Activated CD8-positive, alpha-beta T cell treated with anti-CD3 and anti-CD28 coated beads for 36 hours (primary cell): ENCODE measurements around the gene CEACAM8. TPM values are rescaled to one million over a fixed set of nuclear protein-coding genes. Genes with fewer than 3 reads are reported as not detected.

Experiments used
- ATAC-seq: fragments of 200-7000 bp; cut with Tn5 transposase; one replicate; pipeline ENCODE4 v1.10.0; 2021; ENCODE audit warnings: mild to moderate bottlenecking, moderate library complexity
- CTCF ChIA-PET: fragments of 350-600 bp; sonication (Branson Sonifier 250); formaldehyde crosslinking; loops from one replicate; lab custom pipeline; 2021; ENCODE audit warnings: antibody characterized with exemption; lab: Charles Lee
- POLR2A ChIA-PET: fragments of 350-600 bp; sonication (Branson Sonifier 250); formaldehyde crosslinking; loops from one replicate; lab custom pipeline; 2021; ENCODE audit warnings: antibody characterized with exemption; lab: Charles Lee
- DNase-seq: peaks from one replicate; pipeline ENCODE4 v3.0.0-alpha.2; 2020
- H3K27ac Mint-ChIP-seq: one replicate; pipeline ENCODE4 v1.8.0; 2021; ENCODE audit warnings: mild to moderate bottlenecking, mixed read lengths
- H3K27me3 Mint-ChIP-seq: one replicate; pipeline ENCODE4 v1.8.0; 2021; ENCODE audit warnings: mixed read lengths
- H3K36me3 Mint-ChIP-seq: one replicate; pipeline ENCODE4 v1.8.0; 2021; ENCODE audit warnings: low read depth, mixed read lengths
- H3K4me1 Mint-ChIP-seq: one replicate; pipeline ENCODE4 v1.8.0; 2021; ENCODE audit warnings: low read depth, mixed read lengths
- H3K4me3 Mint-ChIP-seq: one replicate; pipeline ENCODE4 v1.8.0; 2021; ENCODE audit warnings: mild to moderate bottlenecking, moderate library complexity, mixed read lengths
- H3K9me3 Mint-ChIP-seq: one replicate; pipeline ENCODE4 v1.8.0; 2021; ENCODE audit warnings: mixed read lengths
- intact Hi-C: fragments of 100-400 bp; cut with micrococcal nuclease; formaldehyde crosslinking; loops from one replicate; pipeline ENCODE4 v1.10.0; 2022
- total RNA-seq, 2 experiments: library from RNA; stranded (reverse); gene quantifications; one replicate each; pipeline ENCODE4 v1.2.3, GENCODE V29; 2021
- TF ChIP-seq, protein P1 (sequence below): fragments of 200-600 bp; IDR thresholded peaks from one replicate; pipeline ENCODE4 v1.8.0; 2022; ENCODE audit warnings: antibody characterized with exemption, mild to moderate bottlenecking

The CEACAM8 gene
- total RNA-seq, 2 experiments from 2014 or later, result not detected

DNA sequence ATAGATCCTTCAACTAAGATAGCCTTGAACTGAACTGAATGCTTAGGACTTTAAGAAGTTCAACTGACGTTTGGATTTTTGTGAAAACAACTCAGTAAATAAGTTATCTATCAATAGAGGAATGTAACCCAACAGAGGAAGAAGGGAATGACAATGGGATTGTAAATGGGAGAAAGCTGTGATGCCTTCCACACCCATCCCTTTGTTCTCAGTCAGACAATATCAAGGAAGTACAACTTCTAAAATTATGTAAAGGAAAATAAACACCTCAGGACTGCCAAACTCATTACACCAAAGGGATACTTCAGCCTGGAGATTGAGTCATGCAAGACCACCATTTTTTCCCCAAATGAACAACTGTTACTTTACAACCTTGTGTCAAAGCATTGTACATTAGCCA is 21.1 kb downstream of the CEACAM8 start:
- Mint-ChIP-seq H3K36me3 (no peaks in the 10 kb centered on the region), H3K4me1 (no peaks in the 10 kb centered on the region), H3K4me3 (no peak overlapping the region), H3K9me3 (no peaks in the 10 kb centered on the region), H3K27ac (no peak overlapping the region), H3K27me3 (peaks cover 15% of the 10 kb centered on the region)
- DNase-seq, result no peak
- intact Hi-C loops, result no loop called here
- POLR2A ChIA-PET, result no interaction called here
- TF ChIP-seq, protein P1, sequence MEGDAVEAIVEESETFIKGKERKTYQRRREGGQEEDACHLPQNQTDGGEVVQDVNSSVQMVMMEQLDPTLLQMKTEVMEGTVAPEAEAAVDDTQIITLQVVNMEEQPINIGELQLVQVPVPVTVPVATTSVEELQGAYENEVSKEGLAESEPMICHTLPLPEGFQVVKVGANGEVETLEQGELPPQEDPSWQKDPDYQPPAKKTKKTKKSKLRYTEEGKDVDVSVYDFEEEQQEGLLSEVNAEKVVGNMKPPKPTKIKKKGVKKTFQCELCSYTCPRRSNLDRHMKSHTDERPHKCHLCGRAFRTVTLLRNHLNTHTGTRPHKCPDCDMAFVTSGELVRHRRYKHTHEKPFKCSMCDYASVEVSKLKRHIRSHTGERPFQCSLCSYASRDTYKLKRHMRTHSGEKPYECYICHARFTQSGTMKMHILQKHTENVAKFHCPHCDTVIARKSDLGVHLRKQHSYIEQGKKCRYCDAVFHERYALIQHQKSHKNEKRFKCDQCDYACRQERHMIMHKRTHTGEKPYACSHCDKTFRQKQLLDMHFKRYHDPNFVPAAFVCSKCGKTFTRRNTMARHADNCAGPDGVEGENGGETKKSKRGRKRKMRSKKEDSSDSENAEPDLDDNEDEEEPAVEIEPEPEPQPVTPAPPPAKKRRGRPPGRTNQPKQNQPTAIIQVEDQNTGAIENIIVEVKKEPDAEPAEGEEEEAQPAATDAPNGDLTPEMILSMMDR, result no peak
- no peak for ATAC-seq
- CTCF ChIA-PET, result interaction anchor here (1.4 kb wide), 1 partner anchor 9 kb away, joined by 4 read pairs; no protein-coding TSS in a partner anchor

DNA sequence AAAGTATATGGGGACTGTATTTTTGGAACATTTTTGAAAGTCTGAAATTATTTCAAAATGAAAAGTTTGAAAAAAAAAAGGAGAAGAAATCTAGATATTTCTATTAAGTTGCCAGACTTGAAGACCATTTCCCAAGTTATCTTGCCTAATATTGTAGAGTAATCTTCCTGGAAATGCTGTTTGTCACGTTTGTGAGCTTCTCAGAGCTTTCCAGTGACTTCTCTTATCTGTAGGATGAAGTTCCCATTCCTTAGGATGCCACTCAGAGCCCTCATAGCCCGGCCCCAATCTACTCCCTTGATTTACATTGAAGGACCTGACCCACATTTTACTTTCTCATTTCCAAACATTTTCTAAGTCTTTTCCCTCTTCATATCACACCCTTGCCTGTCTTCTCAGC is 23.6 kb downstream of the CEACAM8 start:
- no peak for DNase-seq
- TF ChIP-seq, protein P1, result no peak
- H3K4me3 Mint-ChIP-seq, result no peak overlapping the region
- no peaks in the 10 kb centered on the region for H3K36me3 Mint-ChIP-seq
- ChIA-PET POLR2A (no interaction called here), CTCF (no interaction called here)
- H3K4me1 Mint-ChIP-seq, result peaks cover 3% of the 10 kb centered on the region
- intact Hi-C loops, result no loop called here
- no peaks in the 10 kb centered on the region for H3K9me3 Mint-ChIP-seq
- no peak overlapping the region for H3K27ac Mint-ChIP-seq
- H3K27me3 Mint-ChIP-seq, result peaks cover 21% of the 10 kb centered on the region
- ATAC-seq, result no peak

DNA sequence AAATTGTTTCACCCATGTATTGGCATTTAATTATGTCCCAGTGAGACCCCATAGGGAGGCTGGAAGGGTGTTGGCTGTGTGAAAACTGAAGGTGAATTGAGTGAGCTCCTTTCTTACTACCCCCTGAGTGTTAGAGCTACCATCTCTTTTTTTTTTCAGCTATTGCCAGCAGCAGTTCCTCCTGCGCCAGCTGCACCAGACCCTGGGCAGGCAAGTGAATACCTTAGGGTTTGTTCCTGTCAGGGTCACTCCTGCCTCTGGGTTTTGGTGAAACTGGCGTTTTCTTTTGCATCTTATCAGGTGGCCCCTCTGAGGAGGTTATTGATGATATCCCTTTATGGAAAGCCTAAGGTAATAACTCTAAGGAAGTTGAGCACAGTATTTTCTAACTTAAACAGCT is 25.5 kb downstream of the CEACAM8 start:
- POLR2A ChIA-PET, result no interaction called here
- peaks cover 19% of the 10 kb centered on the region for H3K27me3 Mint-ChIP-seq
- no peaks in the 10 kb centered on the region for H3K9me3 Mint-ChIP-seq
- H3K27ac Mint-ChIP-seq, result no peak overlapping the region
- CTCF ChIA-PET, result no interaction called here
- no peaks in the 10 kb centered on the region for H3K36me3 Mint-ChIP-seq
- TF ChIP-seq, protein P1, result no peak
- ATAC-seq (no peak), DNase-seq (no peak)
- intact Hi-C loops, result no loop called here
- H3K4me1 Mint-ChIP-seq, result peaks cover 3% of the 10 kb centered on the region
- H3K4me3 Mint-ChIP-seq, result no peak overlapping the region

DNA sequence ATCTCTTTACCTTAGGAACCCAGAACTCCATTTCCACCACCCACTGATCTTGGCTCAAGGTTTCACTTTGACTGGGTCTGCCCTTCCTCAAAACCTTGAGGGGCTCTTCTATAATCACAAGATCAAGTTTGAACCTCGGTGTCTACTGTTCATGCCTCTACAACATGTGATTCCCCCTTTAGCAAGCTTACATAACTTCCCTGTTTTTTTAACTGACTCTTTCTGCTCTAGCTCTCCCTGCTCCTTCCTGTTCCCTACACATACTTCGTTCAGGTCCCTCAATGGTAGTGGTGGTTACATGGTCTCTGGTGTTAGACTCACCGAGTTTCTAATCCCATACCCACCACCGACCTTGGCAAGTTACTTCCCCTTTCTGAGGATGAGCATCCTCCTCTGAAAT is 26.7 kb downstream of the CEACAM8 start:
- Mint-ChIP-seq H3K9me3 (no peaks in the 10 kb centered on the region), H3K27ac (no peak overlapping the region), H3K27me3 (peaks cover 15% of the 10 kb centered on the region), H3K36me3 (no peaks in the 10 kb centered on the region), H3K4me1 (peaks cover 3% of the 10 kb centered on the region), H3K4me3 (no peak overlapping the region)
- intact Hi-C loops, result no loop called here
- no peak for ATAC-seq
- ChIA-PET CTCF (interaction anchor here (1.6 to 3.0 kb wide), 3 partner anchors 29 to 127 kb away, joined by 4 to 18 read pairs (median 4); no protein-coding TSS in a partner anchor), POLR2A (no interaction called here)
- TF ChIP-seq, protein P1, result no peak
- DNase-seq, result no peak

DNA sequence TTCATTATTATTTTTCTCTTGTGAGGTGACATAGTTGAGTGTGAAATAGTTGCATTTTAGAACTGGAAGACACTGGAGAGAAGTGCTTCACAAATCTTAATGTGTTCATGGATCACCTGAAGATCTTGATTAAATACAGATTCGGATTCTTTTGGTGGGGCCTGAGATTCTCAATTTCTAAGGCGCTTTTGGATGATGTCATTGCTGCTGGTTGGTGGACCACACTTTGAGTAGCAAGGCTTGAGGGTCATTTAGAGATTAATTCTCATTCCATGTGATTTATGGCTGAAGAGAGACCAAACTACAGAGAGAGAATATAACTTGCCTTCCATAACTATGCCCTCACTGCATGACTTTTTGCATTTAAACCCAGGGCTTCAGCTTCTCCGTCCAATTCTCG is 27.2 kb downstream of the CEACAM8 start:
- Mint-ChIP-seq H3K27ac (no peak overlapping the region), H3K36me3 (no peaks in the 10 kb centered on the region), H3K4me1 (peaks cover 3% of the 10 kb centered on the region), H3K27me3 (peaks cover 13% of the 10 kb centered on the region), H3K4me3 (no peak overlapping the region), H3K9me3 (no peaks in the 10 kb centered on the region)
- intact Hi-C loops, result no loop called here
- CTCF ChIA-PET, result interaction anchor here (1.4 to 3.0 kb wide), 6 partner anchors 11 to 127 kb away, joined by 4 to 18 read pairs (median 6); no protein-coding TSS in a partner anchor
- no peak for ATAC-seq
- POLR2A ChIA-PET, result no interaction called here
- DNase-seq, result no peak
- TF ChIP-seq, protein P1, result no peak
